Suprapubic skin (tissue), 3 donors: ENCODE results near the gene KCMF1.

Experiments
- CTCF ChIP-seq, 2 donors: fragments of 200-600 bp in 1 of 2; fragments of 450-650 bp in 1 of 2; sonication (generic) in 1 of 2; IDR thresholded peaks; one replicate each; pipeline ENCODE4 v1.5.1; 2016 to 2019; ENCODE audit warnings: antibody characterized with exemption in 2 of 2, mild to moderate bottlenecking in 1 of 2, moderate library complexity in 1 of 2
- EP300 ChIP-seq: sonication (generic); formaldehyde crosslinking; IDR thresholded peaks from one replicate; pipeline ENCODE4 v1.6.1; 2017; ENCODE audit warnings: antibody characterized with exemption
- POLR2A ChIP-seq, 2 donors: fragments of 450-650 bp; IDR thresholded peaks; one replicate each; pipeline ENCODE4 v1.6.1; 2017; ENCODE audit warnings: antibody characterized with exemption in 2 of 2, mild to moderate bottlenecking in 2 of 2, moderate library complexity in 2 of 2

- TF ChIP-seq CTCF (IDR thresholded peaks at IDR 0.05) (no peak), POLR2A (IDR thresholded peaks at IDR 0.05) (no peak), EP300 (no peak)
These were observed 30.9 kb upstream of the KCMF1 start for GRCh38 chr2:84940088-84940470.
